Daoy (cell line): ENCODE measurements around the gene OR10A3. TPM values are rescaled to one million over a fixed set of nuclear protein-coding genes. Genes with fewer than 3 reads are reported as not detected.
"Not testable (repeated sequence)": the region's sequence is repeated elsewhere in the genome, so short reads cannot be mapped to it uniquely, and the experiment has no call there.

Source experiments
- DNase-seq: peaks from one replicate; pipeline ENCODE4 v3.0.0-alpha.2; 2015; ENCODE audit warnings: low read depth
- total RNA-seq: library from RNA; depleted of rRNA; stranded (reverse); fragments of >200 nt; shearing (Covaris generic); gene quantifications from 2 replicates; pipeline ENCODE4 v1.2.3, GENCODE V29; 2014; rRNA removed

The OR10A3 gene
- total RNA-seq = not detected in 2 replicates

DNA sequence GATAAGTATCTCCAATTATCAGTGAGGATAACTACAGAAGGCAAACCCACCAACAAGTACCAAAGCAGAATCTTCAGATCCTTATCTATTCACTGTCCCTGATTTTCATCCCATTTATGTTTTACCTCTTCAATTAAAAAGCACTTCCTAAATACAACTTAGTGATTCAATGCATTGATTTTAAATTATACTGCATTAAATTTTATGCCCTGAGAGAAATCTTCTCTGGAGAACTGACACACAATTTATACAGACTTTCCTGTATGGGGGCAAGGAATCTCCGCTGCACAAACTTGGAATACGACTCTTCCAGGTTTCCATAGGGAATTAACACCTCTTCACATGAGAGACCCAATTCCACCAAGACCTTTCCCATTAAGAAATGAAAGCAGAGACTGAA is at the start of gene OR10A3:
Gene OR10A3 (minus strand): TSS at position 101 of the 400 bp plus-strand sequence. CDS start 2,188 bp downstream, outside the sequence.
- no peak for DNase-seq

DNA sequence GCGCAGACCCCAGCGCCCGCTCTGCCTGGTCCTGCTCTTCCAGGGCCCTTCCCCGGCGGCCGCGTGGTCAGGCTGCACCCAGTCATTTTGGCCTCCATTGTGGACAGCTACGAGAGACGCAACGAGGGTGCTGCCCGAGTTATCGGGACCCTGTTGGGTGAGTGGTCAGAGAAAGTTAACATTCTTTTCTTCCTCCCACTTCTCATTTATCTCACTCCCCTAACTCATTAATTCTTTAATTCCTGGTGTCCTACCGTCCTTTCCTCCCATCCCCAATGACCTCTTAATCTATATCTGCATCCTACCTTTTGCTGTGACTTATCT is 46.0 kb upstream of the OR10A3 start:
- not testable (repeated sequence) for DNase-seq

GRCh38 chr11:7986768-7987559 is 45.5 kb upstream of the OR10A3 start, which contains the start of gene EIF3F:
EIF3F (plus strand) TSS chr11:7987337; CDS start chr11:7987353, 16 bp downstream.
- DNase-seq = peak; percentile 96

GRCh38 chr11:7983832-7984590 is 42.5 kb upstream of the OR10A3 start:
- DNase-seq = no peak

- DNase-seq = no peak
Measured at GRCh38 chr11:7982582-7983119, 41.1 kb upstream of the OR10A3 start.

- no peak for DNase-seq
Measured at GRCh38 chr11:7981619-7982157, 40.2 kb upstream of the OR10A3 start.

- DNase-seq = peak; percentile 38
Measured at GRCh38 chr11:7977232-7977917, 35.9 kb upstream of the OR10A3 start.

- no peak for DNase-seq
Measured at GRCh38 chr11:7974668-7975067, 33.2 kb upstream of the OR10A3 start.

DNA sequence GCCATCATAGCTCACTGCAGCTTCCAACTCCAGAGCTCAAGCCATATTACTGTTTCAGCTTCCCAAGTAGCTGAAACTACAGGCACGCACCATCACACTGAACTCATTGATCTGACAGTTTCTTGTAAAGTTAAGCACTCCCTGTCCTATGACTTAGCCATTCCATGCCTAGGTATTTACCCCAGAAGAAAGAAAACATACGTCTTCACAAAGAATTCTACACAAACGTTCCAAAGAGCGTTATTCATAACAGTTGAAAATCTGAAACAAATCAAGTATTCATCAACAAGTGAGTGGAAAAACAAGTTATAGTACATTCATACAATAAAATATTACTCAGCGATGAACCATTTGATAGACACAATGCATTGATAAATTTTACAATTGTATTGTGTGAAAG is 31.5 kb upstream of the OR10A3 start:
- no peak for DNase-seq

- no peak for DNase-seq
Measured at GRCh38 chr11:7971846-7972245, 30.3 kb upstream of the OR10A3 start.

GRCh38 chr11:7969756-7970646 is 28.5 kb upstream of the OR10A3 start:
- DNase-seq = no peak

GRCh38 chr11:7968686-7969085 is 27.2 kb upstream of the OR10A3 start:
- no peak for DNase-seq

GRCh38 chr11:7967826-7968225 is 26.3 kb upstream of the OR10A3 start:
- no peak for DNase-seq

DNA sequence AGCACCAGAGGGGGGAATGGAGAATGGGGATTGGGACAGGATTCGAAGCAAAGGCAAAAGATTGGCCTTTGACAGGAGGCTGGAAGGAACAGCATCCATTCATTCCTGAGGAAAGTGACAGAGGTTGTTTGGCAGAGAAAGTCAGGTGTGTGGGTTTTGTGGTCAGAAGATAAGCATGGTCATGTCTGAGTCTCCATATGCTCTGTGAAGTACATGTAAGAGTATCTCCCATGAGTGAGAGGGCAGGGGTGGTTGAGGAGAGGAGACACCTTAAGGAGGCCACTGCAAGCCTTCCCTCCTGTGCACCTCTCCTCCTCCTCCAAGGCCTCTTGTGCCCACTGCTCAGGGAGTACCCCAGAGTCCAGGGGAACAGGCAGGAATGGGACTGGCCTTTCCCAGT is 25.6 kb upstream of the OR10A3 start:
- peak; percentile 6 for DNase-seq

GRCh38 chr11:7965386-7965785 is 23.9 kb upstream of the OR10A3 start, which contains the start of gene NLRP10:
NLRP10 (minus strand) TSS chr11:7965447; CDS start chr11:7963495, 1,952 bp downstream.
- DNase-seq = peak; percentile 58

DNA sequence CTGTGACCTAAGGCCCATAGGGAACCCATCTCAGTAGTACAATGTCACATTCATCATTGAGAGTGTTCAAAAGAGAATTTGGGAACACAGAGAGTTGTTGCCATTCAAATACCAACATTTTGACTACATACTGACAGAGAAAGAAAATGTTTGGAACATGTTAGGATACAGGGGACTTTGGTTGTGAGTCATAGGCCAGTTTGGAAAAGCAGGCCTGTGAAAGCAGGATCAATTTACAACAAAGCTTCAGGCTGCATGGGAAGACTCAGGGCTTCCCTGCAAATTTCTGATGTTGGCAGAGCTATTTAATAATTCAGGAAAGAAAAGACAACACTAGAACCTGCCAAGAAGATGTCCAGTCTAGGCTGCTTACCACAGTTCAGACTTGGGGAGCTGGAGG is 23.4 kb upstream of the OR10A3 start:
- DNase-seq = peak; percentile 27

DNA sequence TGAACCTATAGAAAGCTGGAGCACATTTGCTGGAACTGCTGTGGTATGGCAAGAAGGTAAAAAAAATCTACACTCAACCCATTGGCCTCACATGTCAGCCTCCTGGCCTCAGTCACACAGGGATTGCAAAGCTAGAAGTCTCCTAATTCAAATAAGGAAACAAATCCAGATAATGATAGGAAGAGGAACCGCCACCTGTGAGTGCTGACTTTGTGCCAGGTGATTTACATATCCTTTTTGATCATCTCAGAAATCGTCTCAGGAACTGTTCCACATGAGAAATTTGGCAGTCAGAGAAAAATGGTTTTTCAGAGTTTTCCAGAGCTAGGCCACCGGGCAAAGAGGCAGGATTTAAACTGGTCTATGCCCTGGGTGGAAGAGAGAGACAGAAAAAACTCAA is 22.8 kb upstream of the OR10A3 start:
- DNase-seq = no peak

DNA sequence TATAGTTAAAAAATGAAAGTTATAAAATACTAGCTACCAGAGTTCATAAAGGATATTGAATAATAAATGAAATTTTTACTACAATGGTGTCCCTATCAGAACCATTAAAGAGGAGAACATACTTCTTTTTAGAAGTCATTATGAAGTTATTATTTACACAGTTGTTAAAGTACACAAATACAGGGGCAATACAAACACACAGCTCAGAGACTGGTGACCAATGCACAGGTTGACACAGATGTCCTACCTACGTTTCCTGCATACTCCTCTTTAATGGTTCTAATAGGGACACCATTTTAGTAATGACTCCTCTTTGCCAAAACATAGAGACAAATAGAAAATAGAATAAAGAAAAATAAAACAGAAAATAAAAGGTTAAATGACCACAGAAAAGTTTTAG is 13.7 kb upstream of the OR10A3 start:
- DNase-seq = no peak

- no peak for DNase-seq
Measured at GRCh38 chr11:7949934-7950333, 8.4 kb upstream of the OR10A3 start.

GRCh38 chr11:7944123-7944522 is 2.6 kb upstream of the OR10A3 start:
- DNase-seq = no peak

DNA sequence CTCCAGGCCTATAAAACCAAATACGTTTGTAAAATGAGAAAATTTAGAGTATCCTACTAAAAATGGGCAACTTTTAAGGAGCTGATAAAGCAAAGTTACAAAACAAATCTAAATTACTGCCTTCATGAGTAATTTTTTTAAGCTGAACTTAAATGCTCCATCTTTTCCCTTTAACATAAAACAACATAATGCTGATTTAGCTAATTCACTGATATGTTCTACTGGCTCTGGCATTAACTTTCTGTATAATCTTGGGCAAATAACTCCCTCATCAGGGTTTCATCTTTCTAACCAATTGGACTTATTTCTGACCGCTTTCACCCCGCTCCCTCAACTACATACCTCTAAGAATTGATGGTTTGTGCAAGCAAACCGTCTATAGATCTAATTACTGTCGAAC is 362 bp downstream of the OR10A3 start:
- no peak for DNase-seq
